Lung (tissue), 12 donors: Measurements from ENCODE around the gene FLRT1. TPM values are rescaled to one million over a fixed set of nuclear protein-coding genes. Genes with fewer than 3 reads are reported as not detected.

Experiments used
- ATAC-seq: fragments of 200-7000 bp; cut with Tn5 transposase; one replicate; pipeline ENCODE4 v1.9.1; 2020; ENCODE audit warnings: moderate number of reproducible peaks; ENCODE audit not compliant: insufficient read depth, low FRiP score
- DNase-seq, 3 donors: peaks; one replicate each; pipeline ENCODE4 v3.0.0-alpha.2; 2013 to 2017
- H3K27ac ChIP-seq, 2 donors: one replicate each; pipeline ENCODE4 v1.5.1; 2013; ENCODE audit warnings: mild to moderate bottlenecking in 2 of 2, moderate library complexity in 2 of 2, control low read depth in 1 of 2, inconsistent platforms in 1 of 2, low read depth in 1 of 2, low read length in 1 of 2
- H3K27me3 ChIP-seq, 3 donors: one replicate each; pipeline ENCODE4 v1.5.1; 2013; ENCODE audit warnings: low read length in 2 of 3; ENCODE audit not compliant: control insufficient read depth in 3 of 3, insufficient read depth in 3 of 3
- H3K36me3 ChIP-seq, 4 donors: one replicate each; pipeline ENCODE4 v1.5.1; 2013; ENCODE audit warnings: low read length in 4 of 4, mild to moderate bottlenecking in 1 of 4, moderate library complexity in 1 of 4; ENCODE audit not compliant: control insufficient read depth in 4 of 4, insufficient read depth in 4 of 4
- H3K4me1 ChIP-seq, 5 donors: one replicate each; pipeline ENCODE4 v1.5.1; 2013; ENCODE audit warnings: low read length in 5 of 5, mild to moderate bottlenecking in 2 of 5, moderate library complexity in 1 of 5; ENCODE audit not compliant: control insufficient read depth in 5 of 5, insufficient read depth in 5 of 5
- H3K4me3 ChIP-seq: one replicate; pipeline ENCODE4 v1.5.1; 2013; ENCODE audit warnings: mild to moderate bottlenecking, control low read depth, moderate library complexity
- H3K9ac ChIP-seq, 2 donors: one replicate each; pipeline ENCODE4 v1.5.1; 2013; ENCODE audit warnings: low read length in 2 of 2, control low read depth in 1 of 2; ENCODE audit not compliant: insufficient read depth in 1 of 2
- H3K9me3 ChIP-seq, 4 donors: one replicate each; pipeline ENCODE4 v1.5.1; 2013; ENCODE audit warnings: low read length in 3 of 4, mild to moderate bottlenecking in 1 of 4, moderate library complexity in 1 of 4; ENCODE audit not compliant: control insufficient read depth in 4 of 4, insufficient read depth in 3 of 4
- CTCF ChIP-seq: IDR thresholded peaks from 2 replicates; pipeline ENCODE4 v1.5.1; 2012; ENCODE audit warnings: mild to moderate bottlenecking; ENCODE audit errors: control extremely low read depth, extremely low read depth
- WGBS, 2 donors: extraction: QIAGEN DNeasy Blood & Tissue Kit; methylation state at CpG; one replicate each; pipeline ENCODE4 v1.1.7; 2013; 5-methylcytosine and 5-hydroxymethylcytosine counted together
- polyA plus RNA-seq, 2 donors: library from polyadenylated mRNA; stranded (reverse); fragments of 200-250 nt; gene quantifications; one replicate each; pipeline ENCODE4 v1.2.1, GENCODE V29; 2013
- total RNA-seq, 2 donors: library from RNA; depleted of rRNA in 1 of 2; stranded (reverse); fragments of >200 nt in 1 of 2; gene quantifications; one replicate each; pipeline ENCODE4 v1.2.1, GENCODE V29; 2014 to 2021
- donor health status: control.
- donor health status: control.
- donor health status: Bipolar disorder and iron deficiency.
- donor health status: healthy.
- donor health status: DM: yes; HTN: yes; CAD: no.

FLRT1 gene
- total and polyA plus RNA-seq, 4 donors, result 0.02 to 0.34 (median 0.12) TPM

- H3K27me3 ChIP-seq, result no peaks in the 10 kb centered on the region
- no peak overlapping the region for H3K27ac ChIP-seq
- no peaks in the 10 kb centered on the region for H3K9me3 ChIP-seq
- no peak for DNase-seq
- no peak overlapping the region for H3K9ac ChIP-seq
- no peak for TF ChIP-seq CTCF
- peaks cover 0 to 22% (median 0%) of the 10 kb centered on the region in 5 donors for H3K4me1 ChIP-seq
- H3K36me3 ChIP-seq, result no peaks in the 10 kb centered on the region
- 63 to 70% methylated on average over 23 to 26 of the region's 26 CpGs for WGBS, 2 donors
- H3K4me3 ChIP-seq, result no peak overlapping the region
- ATAC-seq, result no peak
These were observed 31.7 kb downstream of the FLRT1 start for GRCh38 chr11:64067230-64067993.

- ATAC-seq, result no peak
- 87 to 94% methylated on average over 20 of the region's 20 CpGs for WGBS, 2 donors
- no peak for TF ChIP-seq CTCF
- Histone ChIP-seq H3K4me1 (peaks cover 0 to 26% (median 0%) of the 10 kb centered on the region in 5 donors), H3K27ac (no peak overlapping the region), H3K36me3 (no peaks in the 10 kb centered on the region), H3K9ac (no peak overlapping the region), H3K27me3 (no peaks in the 10 kb centered on the region), H3K9me3 (no peaks in the 10 kb centered on the region), H3K4me3 (no peak overlapping the region)
- DNase-seq, result no peak
These were observed 33.1 kb downstream of the FLRT1 start for GRCh38 chr11:64068705-64069400.

GRCh38 chr11:64069401-64070313 is 33.9 kb downstream of the FLRT1 start:
- DNase-seq, result no peak
- no peak for TF ChIP-seq CTCF
- Histone ChIP-seq H3K9me3 (no peaks in the 10 kb centered on the region), H3K36me3 (no peaks in the 10 kb centered on the region), H3K4me1 (peaks cover 0 to 26% (median 0%) of the 10 kb centered on the region in 5 donors), H3K4me3 (no peak overlapping the region), H3K27ac (no peak overlapping the region), H3K27me3 (no peaks in the 10 kb centered on the region), H3K9ac (no peak overlapping the region)
- WGBS, 2 donors, result 84 to 85% methylated on average over 23 of the region's 23 CpGs
- ATAC-seq, result no peak
